GM18505 (cell line): ENCODE results near the gene NPR2.
A peak's percentile ranks its signal among the peaks of the same experiment; 100 is the strongest.

Experiments used
- ATAC-seq: cut with Tn5 transposase; IDR thresholded peaks from one replicate; pipeline ENCODE4 v1.9.1; 2021; ENCODE audit not compliant: unreplicated experiment
- POLR2A ChIP-seq: IDR thresholded peaks from 4 replicates; pipeline ENCODE4 v1.6.1; 2011; ENCODE audit warnings: borderline replicate concordance; ENCODE audit not compliant: insufficient read depth, insufficient read length; ENCODE audit errors: extremely low read depth

Gene NPR2

DNA sequence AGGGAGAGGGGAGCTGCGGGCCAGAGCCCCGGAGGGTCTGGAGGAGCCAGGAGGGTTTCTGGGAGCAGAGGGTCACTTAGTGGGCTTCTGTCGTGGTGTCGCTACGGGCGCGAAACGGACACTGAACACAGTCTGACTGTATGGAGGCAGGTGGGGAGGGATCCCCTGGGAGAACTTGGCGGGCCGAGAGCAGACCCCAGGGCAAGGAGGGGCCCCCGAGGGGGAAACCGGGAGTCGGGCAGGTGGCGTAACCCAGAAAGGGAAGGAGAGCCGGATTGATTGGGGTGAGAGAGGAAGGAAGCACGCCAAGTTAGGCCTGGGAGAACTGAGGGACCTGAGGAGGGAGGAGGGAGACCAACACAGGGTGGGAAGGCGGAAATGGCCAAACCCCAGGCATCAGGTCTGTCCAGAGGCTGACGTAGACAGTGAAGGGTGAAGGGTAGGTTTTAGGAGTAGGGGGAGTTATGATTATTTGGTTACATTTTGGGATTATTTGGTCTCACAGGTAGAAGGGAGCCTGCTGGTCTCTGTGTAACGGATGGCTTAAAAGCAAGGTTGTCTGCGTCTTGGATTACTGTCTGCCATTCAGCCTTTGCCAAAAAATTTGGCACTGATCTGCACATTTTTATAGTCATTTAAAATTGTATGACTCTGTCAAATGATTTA is 34.0 kb upstream of the NPR2 start:
- peak; percentile 39 for ATAC-seq
- TF ChIP-seq POLR2A, result peak; percentile 18

DNA sequence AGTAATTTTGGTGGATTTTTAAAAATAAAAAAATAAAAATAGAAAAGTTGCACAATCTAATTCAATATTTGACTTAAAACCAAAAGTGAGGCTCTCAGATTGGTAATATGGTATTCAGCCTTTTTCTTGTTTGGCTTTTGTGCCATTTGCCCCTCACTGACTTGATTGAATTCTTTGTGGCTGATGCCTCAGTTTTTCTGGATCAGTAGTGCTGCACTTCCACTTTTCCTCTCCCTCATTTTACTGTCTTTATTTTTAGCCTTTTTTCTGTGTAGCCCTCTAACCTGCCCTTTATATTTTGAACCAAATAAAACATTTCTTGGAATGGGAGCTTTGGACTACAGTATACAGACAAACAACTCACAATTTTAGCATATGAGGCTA is 33.5 kb upstream of the NPR2 start:
- TF ChIP-seq POLR2A, result no peak
- ATAC-seq, result no peak

DNA sequence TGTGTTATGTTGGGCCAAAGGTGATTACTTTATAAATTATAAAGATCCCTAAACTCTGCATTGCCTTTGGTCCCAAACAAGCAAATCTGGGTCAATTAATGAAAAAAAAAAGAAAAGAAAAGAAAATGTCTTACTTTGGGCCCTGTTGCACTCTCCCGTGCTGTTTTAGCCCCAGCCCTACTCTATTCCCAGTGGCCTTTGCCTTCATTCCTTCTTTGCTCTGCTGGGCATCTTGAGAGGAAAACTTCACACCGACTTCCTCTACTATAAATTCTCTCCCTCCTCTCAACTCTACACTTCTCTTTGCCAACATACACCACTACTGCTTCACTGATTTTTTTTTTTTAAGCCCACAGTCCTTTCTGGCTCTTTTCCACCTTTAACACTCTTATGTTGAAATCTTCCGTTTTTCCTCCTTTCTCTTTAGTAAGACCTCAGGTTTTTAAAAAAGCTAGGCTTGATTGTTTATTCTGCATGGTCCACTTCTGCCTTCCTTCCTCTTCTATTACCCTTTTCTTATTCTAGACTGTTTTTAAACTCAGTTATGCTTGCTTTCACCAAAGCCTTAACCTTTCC is 32.8 kb upstream of the NPR2 start:
- TF ChIP-seq POLR2A, result no peak
- no peak for ATAC-seq

DNA sequence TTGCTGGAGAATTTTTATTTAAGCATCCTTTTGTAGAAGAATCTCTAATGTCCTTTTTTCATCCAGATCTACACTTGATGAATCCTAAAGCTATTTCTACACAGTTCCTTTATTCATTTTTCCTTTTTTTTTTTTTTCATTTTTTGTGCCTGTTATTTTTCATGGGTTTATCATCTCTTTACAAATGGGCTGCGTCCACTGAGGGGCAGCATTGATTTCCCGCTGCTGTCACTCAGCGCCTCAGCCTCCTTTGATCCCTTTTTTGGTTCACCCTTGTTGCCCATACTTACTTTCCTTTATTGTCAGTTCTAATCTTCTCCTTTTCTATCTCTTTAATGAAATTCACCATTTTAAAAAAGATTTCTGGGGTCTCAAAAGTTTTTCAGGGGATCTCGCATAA is 31.6 kb upstream of the NPR2 start:
- ATAC-seq, result no peak
- no peak for TF ChIP-seq POLR2A

DNA sequence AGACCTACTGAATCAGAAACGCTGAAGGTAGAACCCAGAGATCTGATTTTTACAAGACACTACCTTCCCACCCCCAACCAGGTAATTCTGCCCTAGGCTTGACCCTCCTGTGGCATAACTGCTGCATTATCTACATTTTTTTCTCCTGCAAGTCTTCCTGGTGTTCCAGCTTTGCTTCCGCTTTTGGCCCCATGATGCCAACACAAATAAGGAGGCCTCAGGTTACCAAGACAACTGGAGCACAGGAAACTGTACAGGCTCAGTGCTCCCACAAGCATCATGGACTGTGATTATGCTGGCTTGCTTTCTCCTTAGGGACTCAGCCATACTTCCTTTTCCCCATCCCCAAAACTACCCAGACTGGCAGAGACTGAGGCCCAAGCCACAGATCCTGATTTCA is 30.7 kb upstream of the NPR2 start:
- TF ChIP-seq POLR2A, result no peak
- no peak for ATAC-seq

DNA sequence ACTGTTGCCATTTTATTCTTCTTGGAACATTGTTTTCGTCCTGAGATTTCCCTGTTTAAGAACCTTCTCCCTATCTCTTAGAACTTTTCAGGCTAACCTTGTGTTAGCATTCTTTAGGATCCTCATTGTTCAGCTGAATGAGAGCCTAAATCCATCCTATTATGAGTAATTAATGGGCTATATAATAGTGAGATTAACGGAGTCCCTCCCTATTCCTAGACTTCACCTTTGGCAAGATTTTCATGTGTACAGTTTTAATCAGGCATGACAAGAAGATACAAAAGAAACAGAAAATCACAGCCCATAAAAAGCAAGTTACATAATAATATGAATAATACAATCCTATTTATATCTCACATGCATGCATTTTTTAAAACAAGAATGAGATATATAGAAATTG is 28.2 kb upstream of the NPR2 start:
- ATAC-seq, result no peak
- no peak for TF ChIP-seq POLR2A

DNA sequence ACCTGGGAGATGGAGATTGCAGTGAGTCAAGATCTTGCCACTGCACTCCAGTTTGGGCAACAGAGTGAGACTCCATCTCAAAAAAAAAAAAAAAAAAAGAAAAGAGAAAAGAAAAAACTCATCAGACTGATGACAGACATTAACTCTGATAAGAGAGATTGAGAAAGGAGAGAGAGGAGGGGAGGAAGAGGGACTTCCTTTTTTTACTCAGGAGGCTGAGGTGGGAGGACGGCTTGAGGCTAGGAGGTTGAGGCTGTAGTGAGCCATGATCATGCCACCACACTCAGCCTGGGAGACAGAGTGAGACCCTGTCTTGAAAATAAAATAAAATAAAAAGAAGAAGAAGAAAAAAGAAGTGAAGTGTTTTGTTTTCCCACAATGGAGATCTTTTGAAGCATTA is 27.6 kb upstream of the NPR2 start:
- TF ChIP-seq POLR2A, result no peak
- ATAC-seq, result no peak

DNA sequence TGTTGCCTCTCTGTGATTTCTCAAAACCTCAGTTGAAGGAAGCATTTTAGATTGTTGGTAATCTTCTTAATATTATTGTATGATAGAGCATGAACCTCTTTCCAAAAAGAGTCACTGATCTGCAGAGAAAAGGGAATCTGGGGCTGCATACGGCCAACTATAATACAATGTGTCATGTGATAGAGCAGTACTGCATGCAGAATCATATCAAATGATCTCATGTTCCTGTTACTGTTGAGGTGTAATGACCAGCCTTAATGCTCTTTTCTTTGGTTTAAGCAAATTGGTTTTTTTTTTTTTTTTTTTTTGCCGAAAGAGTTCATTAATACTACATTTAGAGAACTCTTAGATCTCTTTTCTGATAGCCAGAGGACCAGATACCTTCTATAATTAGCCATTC is 24.4 kb upstream of the NPR2 start:
- no peak for TF ChIP-seq POLR2A
- ATAC-seq, result no peak

DNA sequence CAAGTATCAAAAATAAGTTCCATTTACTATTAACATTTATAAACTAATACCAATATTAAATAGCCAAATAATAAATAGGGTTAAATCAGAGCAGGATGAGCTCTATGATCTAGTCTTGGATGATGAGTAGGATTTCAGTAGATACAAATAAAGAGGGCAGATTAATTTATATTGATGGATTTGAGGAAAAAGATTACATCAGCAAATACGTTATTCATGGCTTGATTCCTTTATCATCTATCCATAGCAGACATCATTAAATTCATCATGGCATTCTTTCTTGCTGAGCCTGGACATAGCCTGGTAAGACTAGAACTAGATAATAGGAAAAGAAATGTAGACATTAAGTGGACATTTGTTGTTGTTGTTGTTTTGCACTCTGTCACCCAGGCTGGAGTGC is 23.9 kb upstream of the NPR2 start:
- ATAC-seq, result no peak
- no peak for TF ChIP-seq POLR2A

DNA sequence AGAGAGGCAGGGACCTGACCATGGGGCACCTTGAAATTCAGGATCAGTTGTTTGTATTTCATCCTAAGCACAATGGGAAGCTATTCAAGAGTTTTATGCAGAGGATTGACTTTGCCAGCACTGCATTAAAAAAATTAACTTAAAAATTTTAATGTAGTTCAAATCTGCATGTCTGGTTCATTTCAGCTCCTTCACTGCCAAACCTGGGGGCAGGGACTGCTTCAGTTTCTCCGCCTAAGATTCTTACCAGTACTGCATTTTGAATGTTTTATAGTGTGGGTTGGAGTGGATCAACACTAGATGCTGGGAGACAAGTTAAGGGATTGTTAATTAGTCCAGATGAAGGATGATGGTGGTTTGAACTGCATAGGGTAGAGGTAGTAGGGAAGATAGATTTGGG is 21.6 kb upstream of the NPR2 start:
- ATAC-seq, result no peak
- no peak for TF ChIP-seq POLR2A

DNA sequence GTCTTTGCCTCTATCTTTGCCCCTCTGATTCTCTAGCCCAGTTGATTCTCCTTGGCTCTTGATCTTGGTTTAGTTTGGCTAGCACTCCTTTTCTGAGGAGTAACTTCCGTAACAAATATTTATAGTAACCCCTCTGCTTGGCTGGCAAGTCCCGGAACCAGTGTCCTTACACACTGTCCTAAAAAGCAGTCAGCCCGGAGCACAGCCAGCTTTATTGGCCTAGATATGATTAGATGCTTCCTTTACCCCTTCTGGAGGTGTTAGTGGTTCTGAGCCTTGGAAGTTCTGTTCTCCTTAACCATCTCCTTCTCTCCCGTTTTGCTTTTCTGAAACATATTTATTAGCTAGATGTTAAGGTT is 20.3 kb upstream of the NPR2 start:
- no peak for ATAC-seq
- no peak for TF ChIP-seq POLR2A

DNA sequence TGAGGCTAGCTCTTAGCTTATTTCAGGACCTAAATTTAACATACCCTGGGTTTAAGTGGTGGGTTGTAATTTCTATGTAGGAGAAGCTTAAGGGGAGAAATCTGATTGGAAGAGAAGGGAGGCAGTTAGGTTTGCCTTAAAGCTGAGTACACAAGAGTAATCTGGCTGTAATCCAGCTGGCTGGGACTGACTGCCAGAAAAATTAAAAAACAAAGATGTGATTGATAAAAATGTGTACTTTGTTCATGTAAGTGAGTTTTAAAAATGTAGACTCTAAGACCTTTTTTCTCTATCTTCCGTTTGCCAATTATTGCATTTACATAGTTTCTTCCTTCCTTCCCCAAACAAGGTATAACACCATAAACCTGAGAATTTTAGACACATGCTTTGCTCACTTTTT is 19.9 kb upstream of the NPR2 start:
- TF ChIP-seq POLR2A, result no peak
- ATAC-seq, result no peak

DNA sequence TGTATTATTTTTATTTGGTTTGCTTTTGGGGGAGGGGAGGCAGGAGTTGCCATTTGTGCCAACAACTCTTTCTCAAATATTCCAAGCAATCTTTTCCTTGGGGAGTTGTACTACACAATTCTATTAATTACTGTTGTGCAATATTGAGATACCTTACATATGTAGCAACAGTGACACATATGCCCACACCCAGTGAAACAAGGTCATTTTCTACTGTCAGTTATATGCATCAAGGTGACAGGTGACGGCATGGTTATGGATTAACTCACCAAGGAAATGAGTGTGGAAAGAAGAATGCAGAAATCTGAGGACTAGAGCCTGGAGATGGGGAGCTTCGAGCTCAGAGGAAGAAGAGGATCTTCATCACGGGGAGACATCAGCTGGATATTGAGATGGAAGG is 19.4 kb upstream of the NPR2 start:
- no peak for ATAC-seq
- no peak for TF ChIP-seq POLR2A

DNA sequence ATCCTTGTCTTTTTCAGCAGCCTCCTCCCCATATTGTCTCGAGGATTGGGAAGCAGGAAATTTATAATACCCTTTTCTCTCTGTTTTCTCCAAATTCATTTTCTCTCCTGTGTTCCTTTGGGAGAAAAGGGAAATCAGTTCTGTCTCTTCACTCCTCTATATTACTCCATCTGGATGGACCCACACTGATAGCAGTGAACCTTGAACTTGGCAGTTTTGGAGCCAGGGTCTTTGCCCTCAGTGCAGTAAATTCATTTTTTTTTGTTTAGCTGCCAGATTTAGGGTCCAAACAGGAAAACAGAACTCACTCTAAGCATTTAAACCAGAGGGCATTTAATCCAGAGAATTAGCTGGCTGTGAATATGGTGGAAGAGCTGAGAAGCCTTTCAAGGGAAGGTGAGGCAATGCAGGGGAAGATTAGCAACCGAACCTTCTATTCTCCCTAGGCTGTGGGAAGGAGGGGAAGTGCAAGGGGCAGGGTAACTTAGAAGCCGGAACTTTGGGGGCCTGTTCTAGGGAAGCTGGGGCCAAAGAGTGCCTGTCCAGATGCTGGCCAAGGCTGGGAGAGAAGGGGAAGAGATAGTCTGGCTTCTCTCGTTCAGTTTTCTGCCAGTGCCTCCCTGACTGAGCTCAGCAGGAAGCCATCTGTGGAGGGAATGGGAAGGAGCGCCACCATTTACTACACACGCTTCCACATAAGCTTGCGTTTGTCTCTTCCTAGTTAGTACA is 16.3 kb upstream of the NPR2 start:
- TF ChIP-seq POLR2A, result no peak
- ATAC-seq, result no peak
